ENCODE measurements around the gene BLTP1.

BLTP1 gene

DNA sequence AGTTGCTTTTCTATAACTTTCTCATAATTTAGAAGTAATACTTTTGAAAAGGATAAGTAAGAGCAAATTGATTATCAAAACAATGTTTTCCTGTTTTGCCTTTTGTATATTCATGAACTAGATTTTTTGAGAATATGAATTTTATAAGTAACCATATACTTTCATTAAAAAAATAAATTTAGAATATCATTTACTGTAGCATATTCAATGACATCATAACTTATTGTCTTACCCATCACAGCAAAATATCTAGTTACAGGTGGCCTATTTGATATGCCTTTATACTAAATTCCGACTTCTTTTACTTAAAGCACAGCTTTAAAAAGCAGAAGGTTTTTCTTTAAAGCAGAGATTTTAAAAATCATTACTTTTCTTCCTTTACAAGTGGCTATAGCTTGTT, 20.1 kb downstream of the BLTP1 start:
- no peak for DNase-seq

DNA sequence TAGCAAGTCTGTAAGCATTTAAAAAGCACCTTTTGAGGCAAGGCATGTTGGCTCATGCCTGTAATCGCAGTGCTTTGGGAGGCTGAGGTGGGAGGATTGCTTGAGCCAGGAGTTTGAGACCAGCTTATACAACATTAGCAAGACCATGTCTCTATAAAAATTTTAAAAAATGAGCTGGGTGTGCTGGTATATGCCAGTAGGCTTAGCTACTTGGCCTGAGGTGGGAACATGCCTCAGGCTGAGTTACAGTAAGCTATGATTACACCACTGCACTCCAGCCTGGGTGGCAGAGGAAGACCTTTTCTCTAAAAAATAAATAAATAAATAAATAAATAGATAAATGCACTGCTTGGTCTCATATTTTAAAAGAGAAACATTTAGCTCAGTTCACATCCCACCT, 26.8 kb downstream of the BLTP1 start:
- DNase-seq: no peak

DNA sequence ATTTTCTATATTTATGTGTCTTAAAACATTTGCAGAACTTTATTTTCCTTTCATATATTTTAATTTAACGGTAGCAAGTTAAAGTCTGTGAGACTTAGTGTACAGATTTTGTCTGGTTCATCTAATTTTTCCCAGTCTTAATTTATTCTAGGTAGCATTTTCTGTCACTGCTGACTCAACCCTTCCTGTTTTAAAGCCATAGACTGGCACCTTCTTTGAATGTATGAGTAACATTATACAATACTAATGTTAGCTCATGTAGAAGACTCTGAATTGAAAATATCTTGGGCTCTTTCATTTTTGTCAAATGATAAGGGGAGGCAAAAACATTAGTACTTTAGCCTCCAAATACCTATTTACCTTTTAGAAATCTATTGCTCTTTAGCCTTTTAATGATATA, 43.6 kb downstream of the BLTP1 start:
- DNase-seq: no peak

All from Kasumi-1 (cell line).